K562 (cell line): ENCODE measurements around the gene CD69. TPM values are rescaled to one million over a fixed set of nuclear protein-coding genes. Genes with fewer than 3 reads are reported as not detected.

ENCODE experiments used
- KDM5B ChIP-seq: fragments of 200-600 bp; sonication (generic); IDR thresholded peaks from 2 replicates; pipeline ENCODE4 v1.6.1; 2012; ENCODE audit warnings: low read depth, mild to moderate bottlenecking, moderate library complexity, low read length, control low read depth, inconsistent platforms; ENCODE audit not compliant: insufficient replicate concordance
- NCOA2 ChIP-seq, 2 experiments: fragments of 450-650 bp; IDR thresholded peaks; 2 replicates each; pipeline ENCODE4 v1.6.1; 2018; ENCODE audit warnings: mild to moderate bottlenecking in 2 of 2, moderate library complexity in 1 of 2; ENCODE audit not compliant: partially characterized antibody in 2 of 2
- TFAM ChIP-seq: fragments of 250-450 bp; sonication (Bioruptor Pico); conservative IDR thresholded peaks from 2 replicates; pipeline ENCODE4 v1.5.0; 2021; ENCODE audit warnings: mild to moderate bottlenecking, moderate library complexity
- polyA plus RNA-seq, 8 experiments: library from polyadenylated mRNA; depleted of rRNA in 4 of 8; stranded (reverse) in 5 of 8; unstranded in 3 of 8; fragments of >200 nt; fragmentation: Nextera tagmentation in 2 of 8; fragmentation: Illumina TruSeq in 1 of 8; extraction: Ambion mirVana in 2 of 8; extraction: Trizol in 1 of 8; gene quantifications; 2 replicates each; pipeline versions ENCODE4 v1.2.1 to v1.2.3, GENCODE V29; 2011 to 2014; ENCODE audit warnings: inconsistent platforms in 1 of 8, missing spikeins in 1 of 8
- total RNA-seq, 7 experiments: library from RNA; depleted of rRNA in 6 of 7; stranded (reverse); fragments of >200 nt in 6 of 7; fragmentation: Illumina TruSeq in 2 of 7; extraction: Trizol in 2 of 7; gene quantifications; 2 replicates each; pipeline versions ENCODE4 v1.2.1 to v1.2.3, GENCODE V29; 2011 to 2021; ENCODE audit warnings: low replicate concordance in 1 of 7
- TF ChIP-seq, protein P1 (sequence below): fragments of 250-450 bp; sonication (Bioruptor Pico); IDR thresholded peaks from 2 replicates; pipeline ENCODE4 v1.8.0; 2021; ENCODE audit warnings: mild to moderate bottlenecking, moderate library complexity
- TF ChIP-seq, protein P2 (sequence below), 2 experiments: fragments of 450-650 bp; formaldehyde crosslinking in 1 of 2; IDR thresholded peaks; 2 replicates each; pipeline versions ENCODE4 v1.4.0 to v1.6.1; 2014 to 2020; ENCODE audit warnings: mild to moderate bottlenecking in 2 of 2, borderline replicate concordance in 1 of 2, low read depth in 1 of 2
- TF ChIP-seq, protein P3 (sequence below): sonication (generic); formaldehyde crosslinking; IDR thresholded peaks from 2 replicates; pipeline ENCODE4 v1.4.0; 2020; ENCODE audit warnings: mild to moderate bottlenecking, missing genetic modification reagents
- TF ChIP-seq, protein P4 (sequence below): fragments of 450-650 bp; formaldehyde crosslinking; IDR thresholded peaks from 2 replicates; pipeline ENCODE4 v1.4.0; 2022; ENCODE audit warnings: missing genetic modification characterization
- TF ChIP-seq, protein P5 (sequence below): fragments of 450-650 bp; formaldehyde crosslinking; IDR thresholded peaks from 2 replicates; pipeline ENCODE4 v1.4.0; 2020; ENCODE audit warnings: mild to moderate bottlenecking, mixed read lengths

CD69 gene
- total and polyA plus RNA-seq, 9 of the 15 experiments (the other 6 are each of a cell fraction or from before 2014, with no cell fraction given) = 11.7 to 243 (median 54.4) TPM

DNA sequence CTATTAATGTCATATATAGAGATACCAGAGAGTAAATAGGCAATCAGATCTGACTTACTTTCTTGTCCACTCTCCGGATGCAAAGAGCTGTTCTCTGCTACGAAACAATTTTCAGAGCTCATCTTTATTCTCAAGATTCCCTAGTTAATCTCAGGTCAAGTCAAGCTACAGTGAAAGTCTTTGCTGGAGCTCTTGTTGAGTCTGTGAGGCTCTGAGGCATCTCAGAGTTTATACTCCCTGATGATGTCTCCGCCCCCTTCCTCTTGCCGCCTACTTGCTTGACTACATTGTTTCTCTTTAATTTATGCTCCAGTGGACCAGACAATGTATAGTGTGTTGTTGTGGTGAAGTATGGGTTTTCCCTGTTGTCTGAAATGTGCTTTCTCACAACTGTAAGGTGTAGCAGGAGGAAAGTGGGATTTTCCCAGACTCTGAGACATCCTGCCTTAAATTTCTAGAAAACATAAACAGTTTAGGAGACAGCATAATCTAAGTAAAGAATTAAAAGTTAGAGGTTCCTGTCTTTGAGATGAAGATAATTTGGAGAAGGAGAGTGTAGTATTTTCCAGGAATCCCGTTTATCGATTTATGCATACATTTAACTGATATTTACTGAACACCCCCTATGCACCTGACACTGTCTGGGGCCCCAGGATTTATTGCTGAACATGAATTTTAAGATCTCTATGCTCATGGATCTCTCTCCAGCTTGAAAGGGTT, at the start of gene CD69 (continued):
- TF ChIP-seq, protein P1, sequence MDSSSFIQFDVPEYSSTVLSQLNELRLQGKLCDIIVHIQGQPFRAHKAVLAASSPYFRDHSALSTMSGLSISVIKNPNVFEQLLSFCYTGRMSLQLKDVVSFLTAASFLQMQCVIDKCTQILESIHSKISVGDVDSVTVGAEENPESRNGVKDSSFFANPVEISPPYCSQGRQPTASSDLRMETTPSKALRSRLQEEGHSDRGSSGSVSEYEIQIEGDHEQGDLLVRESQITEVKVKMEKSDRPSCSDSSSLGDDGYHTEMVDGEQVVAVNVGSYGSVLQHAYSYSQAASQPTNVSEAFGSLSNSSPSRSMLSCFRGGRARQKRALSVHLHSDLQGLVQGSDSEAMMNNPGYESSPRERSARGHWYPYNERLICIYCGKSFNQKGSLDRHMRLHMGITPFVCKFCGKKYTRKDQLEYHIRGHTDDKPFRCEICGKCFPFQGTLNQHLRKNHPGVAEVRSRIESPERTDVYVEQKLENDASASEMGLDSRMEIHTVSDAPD = no peak
- TF ChIP-seq KDM5B = peak; percentile 97
- TF ChIP-seq NCOA2 (IDR thresholded peaks at IDR 0.05; ENCODE audit: partially characterized antibody in 2 of 2) = no peak
- TF ChIP-seq, protein P2, sequence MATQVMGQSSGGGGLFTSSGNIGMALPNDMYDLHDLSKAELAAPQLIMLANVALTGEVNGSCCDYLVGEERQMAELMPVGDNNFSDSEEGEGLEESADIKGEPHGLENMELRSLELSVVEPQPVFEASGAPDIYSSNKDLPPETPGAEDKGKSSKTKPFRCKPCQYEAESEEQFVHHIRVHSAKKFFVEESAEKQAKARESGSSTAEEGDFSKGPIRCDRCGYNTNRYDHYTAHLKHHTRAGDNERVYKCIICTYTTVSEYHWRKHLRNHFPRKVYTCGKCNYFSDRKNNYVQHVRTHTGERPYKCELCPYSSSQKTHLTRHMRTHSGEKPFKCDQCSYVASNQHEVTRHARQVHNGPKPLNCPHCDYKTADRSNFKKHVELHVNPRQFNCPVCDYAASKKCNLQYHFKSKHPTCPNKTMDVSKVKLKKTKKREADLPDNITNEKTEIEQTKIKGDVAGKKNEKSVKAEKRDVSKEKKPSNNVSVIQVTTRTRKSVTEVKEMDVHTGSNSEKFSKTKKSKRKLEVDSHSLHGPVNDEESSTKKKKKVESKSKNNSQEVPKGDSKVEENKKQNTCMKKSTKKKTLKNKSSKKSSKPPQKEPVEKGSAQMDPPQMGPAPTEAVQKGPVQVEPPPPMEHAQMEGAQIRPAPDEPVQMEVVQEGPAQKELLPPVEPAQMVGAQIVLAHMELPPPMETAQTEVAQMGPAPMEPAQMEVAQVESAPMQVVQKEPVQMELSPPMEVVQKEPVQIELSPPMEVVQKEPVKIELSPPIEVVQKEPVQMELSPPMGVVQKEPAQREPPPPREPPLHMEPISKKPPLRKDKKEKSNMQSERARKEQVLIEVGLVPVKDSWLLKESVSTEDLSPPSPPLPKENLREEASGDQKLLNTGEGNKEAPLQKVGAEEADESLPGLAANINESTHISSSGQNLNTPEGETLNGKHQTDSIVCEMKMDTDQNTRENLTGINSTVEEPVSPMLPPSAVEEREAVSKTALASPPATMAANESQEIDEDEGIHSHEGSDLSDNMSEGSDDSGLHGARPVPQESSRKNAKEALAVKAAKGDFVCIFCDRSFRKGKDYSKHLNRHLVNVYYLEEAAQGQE (IDR thresholded peaks at IDR 0.05; ENCODE audit: borderline replicate concordance) = no peak
- TF ChIP-seq, protein P2 (CRISPR knock-in tag; IDR thresholded peaks at IDR 0.05; ENCODE audit: low read depth) = no peak
- TF ChIP-seq, protein P3, sequence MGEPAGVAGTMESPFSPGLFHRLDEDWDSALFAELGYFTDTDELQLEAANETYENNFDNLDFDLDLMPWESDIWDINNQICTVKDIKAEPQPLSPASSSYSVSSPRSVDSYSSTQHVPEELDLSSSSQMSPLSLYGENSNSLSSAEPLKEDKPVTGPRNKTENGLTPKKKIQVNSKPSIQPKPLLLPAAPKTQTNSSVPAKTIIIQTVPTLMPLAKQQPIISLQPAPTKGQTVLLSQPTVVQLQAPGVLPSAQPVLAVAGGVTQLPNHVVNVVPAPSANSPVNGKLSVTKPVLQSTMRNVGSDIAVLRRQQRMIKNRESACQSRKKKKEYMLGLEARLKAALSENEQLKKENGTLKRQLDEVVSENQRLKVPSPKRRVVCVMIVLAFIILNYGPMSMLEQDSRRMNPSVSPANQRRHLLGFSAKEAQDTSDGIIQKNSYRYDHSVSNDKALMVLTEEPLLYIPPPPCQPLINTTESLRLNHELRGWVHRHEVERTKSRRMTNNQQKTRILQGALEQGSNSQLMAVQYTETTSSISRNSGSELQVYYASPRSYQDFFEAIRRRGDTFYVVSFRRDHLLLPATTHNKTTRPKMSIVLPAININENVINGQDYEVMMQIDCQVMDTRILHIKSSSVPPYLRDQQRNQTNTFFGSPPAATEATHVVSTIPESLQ (CRISPR knock-in tag) = no peak
- TF ChIP-seq, protein P4, sequence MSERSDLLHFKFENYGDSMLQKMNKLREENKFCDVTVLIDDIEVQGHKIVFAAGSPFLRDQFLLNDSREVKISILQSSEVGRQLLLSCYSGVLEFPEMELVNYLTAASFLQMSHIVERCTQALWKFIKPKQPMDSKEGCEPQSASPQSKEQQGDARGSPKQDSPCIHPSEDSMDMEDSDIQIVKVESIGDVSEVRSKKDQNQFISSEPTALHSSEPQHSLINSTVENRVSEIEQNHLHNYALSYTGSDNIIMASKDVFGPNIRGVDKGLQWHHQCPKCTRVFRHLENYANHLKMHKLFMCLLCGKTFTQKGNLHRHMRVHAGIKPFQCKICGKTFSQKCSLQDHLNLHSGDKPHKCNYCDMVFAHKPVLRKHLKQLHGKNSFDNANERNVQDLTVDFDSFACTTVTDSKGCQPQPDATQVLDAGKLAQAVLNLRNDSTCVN (CRISPR knock-in tag) = no peak
- TF ChIP-seq, protein P5, sequence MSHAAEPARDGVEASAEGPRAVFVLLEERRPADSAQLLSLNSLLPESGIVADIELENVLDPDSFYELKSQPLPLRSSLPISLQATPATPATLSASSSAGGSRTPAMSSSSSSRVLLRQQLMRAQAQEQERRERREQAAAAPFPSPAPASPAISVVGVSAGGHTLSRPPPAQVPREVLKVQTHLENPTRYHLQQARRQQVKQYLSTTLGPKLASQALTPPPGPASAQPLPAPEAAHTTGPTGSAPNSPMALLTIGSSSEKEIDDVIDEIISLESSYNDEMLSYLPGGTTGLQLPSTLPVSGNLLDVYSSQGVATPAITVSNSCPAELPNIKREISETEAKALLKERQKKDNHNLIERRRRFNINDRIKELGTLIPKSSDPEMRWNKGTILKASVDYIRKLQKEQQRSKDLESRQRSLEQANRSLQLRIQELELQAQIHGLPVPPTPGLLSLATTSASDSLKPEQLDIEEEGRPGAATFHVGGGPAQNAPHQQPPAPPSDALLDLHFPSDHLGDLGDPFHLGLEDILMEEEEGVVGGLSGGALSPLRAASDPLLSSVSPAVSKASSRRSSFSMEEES (CRISPR knock-in tag) = no peak
- TF ChIP-seq TFAM (CRISPR knock-in tag) = no peak
